Activated CD4-positive, alpha-beta T cell treated with anti-CD3 and anti-CD28 coated beads for 48 hours (primary cell): ENCODE measurements around the gene PCBP2.

Experiments used
- DNase-seq: peaks from one replicate; pipeline ENCODE4 v3.0.0-alpha.2; 2020

The PCBP2 gene

DNA sequence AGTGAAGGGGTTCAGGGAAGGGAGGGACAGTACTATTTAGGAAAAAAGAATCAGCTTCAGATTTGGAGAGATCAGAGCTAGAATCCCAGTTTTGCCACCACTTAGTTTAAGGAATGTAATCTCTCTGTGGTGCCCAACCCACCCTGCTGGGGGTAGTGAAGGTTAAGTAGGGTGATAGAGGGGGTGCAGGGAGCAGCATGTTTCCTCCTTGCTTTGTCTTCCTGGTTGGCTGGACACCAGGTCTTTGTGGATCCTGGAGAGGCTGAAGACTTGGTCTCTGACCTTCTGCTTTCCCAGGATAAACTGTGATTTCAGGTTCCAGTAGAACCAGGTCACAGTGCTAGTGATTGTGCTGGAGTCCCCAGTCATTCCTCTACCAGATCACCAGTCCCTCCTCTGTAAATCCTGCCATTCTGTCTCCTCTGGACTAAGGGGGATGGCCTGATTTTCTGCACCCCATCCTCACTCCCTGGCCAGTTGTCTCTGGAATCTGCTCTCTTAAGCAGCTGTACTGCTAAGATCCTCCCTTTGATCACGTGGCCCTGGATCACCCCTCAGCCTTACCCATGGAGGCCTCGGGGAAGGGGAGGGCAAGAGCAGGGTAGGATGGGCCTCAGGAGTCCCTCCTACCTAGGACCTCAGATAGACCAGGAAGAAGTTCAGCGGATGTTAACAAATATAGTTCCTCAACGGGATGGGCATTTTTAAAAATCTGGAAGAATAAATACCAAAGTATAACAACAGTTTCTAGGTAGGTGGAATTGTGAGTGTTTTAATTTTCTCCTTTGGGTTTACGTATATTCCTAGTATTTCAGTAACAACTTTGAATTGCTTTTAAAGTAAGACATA, 44.2 kb downstream of the PCBP2 start:
- DNase-seq, result no peak

DNA sequence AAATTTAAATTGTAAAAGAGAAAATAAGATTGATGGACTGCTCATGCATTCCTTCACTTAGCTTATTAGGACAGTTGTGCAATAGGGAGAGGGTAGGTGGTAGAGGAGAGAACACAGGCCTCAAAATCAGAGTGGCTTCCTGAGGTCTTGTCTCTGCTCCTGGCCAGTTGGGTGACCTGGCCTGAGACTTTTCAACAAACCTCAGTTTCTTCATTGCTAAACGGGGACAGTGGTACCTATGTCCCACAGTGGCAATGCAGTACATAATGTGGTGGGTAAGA, 44.8 kb downstream of the PCBP2 start:
- no peak for DNase-seq

DNA sequence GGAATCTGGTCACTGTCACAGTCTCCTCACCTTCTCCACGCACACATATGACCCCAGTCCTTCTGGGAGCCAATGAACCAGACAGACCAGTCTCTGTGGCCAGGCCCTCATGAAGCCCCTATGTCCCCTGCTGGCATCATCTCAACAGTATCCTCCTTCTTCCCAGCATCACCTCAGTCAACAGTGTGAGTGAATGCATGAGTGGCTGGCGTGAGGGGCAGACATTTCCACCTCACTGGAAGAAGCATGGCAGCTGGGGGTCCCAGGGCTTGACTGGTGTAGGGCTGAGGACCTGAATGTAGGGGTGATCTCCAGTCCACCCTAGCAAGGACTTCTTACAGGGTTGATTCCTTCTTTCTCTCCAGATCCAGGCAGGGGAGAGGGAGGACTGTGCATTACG, 45.6 kb downstream of the PCBP2 start:
- no peak for DNase-seq

DNA sequence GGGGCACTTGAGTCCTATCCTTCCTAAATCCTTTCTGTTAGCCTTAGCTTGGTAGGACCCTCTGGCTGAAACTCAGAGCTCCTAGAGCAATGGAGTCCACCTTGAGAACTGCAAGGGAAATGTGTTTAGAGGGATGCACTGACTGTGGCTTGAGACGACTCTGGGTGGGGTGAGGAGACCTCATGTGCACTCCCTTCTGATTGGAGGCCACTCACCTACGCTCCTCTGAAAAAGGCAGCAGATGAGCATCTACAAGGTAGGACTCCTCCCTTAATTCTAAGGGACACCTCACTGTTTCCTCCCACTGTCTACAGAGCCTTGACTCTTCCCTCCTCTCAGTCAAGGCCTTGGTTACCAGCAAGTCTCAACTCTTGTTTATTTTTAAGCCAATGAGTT, 46.3 kb downstream of the PCBP2 start:
- no peak for DNase-seq

DNA sequence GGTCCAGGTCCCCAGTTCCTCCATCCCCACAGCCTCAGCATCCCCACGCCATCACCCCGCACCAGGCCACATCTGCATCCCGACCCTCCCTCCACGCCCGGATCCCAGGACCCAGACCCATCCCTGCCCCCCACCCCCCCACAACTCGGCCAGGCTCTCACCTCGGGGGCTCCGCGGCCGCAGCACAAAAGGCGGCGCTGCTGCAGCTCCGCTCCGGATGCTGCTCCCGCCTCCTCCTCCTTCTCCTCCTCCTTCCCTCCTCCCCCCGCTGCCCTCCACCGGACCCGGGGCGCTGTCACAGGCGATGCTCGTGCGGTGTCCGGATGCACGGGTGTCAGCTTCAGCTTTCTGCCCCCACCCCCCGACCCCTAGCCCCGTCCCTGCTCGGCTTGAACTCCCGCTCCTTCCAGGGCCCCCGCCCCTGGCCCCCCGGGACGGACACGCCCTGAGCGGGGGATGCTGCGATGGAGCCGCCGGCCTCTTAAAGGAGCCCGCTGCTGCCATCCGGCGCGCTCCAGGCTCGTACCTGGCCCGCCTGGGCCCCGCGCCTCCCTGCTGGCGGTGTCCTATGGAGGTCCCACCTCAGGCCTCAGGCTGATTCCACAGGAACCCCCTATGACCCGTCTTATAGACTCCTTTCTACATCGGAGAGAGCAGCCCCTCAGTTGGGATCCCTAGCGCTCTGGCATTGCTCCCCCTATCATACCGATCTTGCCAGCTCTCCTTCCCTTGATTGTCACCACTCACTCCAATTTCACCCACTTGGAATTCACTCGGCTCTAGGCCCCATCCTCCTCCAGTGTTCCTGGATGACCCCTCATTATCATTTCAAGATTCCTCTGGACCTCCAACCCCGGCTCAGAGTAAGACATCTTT, 47.6 kb downstream of the PCBP2 start, which contains the start of gene MAP3K12:
MAP3K12 (minus strand) TSS at position 193 of the 876 bp plus-strand sequence. CDS start 12,067 bp downstream, outside the sequence.
- DNase-seq, result peak; percentile 72

DNA sequence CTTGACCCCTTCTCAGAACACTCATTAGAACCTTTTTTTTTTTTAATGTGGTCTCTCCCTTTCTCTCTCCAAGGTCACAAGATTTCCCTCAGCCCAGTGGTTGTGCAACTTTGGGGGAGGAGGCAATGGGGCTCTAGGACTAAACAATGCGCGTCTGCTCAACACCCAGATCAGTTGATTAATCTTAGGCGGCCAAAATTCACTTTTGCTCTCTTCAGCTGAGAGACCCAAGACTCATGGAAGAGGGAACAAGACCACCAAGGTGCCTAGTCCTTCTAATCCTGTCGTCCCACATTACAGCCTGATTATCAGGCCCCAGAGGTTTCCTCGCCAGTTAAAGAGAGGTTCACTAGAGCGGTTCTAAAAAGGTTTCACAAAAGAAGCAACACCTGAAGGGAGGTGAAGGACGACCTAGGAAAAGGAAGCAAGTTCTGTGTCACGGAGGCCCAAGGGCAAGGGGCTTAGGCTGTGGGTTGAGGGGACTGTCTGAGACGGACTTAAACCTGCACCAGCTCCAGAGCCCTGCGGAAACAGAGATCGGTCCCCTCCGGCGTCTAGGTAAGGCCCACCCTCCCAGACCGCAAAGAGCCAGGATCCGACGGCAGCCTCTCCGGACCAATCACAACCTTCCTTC, 48.4 kb downstream of the PCBP2 start:
- no peak for DNase-seq

DNA sequence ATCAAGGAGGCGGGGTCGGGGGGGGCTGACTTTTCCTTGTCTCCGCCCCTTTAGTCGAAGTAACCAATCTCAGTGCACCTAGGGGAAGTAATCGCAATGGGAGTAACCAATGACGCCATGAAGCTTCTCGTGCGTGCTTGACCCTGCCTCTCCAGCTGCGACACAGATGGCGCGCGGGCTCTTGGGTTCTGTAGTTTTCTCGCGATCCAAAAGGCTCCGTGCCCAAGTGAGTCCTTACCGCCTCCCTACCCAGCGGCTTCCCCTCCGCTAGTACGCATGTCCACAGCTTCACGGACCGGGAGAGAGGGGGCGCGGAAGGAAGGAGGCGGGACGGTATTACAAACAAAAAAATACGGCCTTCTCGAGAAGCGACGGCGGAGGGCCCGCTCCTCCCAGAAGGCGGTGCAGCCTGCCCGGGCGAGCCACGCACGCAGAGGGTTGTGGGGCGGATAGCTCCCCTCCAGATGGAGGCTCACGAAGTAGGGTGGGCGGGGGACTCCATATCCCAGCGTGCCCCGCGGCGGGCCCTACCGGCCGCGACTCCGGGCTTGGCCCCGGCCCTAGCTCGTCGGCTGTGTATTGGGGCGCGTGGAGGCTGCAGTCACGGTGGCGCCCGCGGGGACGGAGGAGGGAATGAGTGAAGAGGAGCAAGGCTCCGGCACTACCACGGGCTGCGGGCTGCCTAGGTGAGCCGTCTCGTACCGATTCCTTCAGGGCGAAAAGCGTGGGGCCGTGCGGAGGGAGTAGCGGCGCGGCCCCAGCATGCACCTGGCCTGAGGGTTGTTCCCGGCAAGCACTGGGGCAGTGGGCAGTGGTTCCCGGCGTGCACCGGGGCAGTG, 49.1 kb downstream of the PCBP2 start, which contains the start of gene TARBP2:
TARBP2 (plus strand) TSS at position 508 of the 839 bp plus-strand sequence; CDS start at position 634, 126 bp downstream.
- DNase-seq, result peak; percentile 98

DNA sequence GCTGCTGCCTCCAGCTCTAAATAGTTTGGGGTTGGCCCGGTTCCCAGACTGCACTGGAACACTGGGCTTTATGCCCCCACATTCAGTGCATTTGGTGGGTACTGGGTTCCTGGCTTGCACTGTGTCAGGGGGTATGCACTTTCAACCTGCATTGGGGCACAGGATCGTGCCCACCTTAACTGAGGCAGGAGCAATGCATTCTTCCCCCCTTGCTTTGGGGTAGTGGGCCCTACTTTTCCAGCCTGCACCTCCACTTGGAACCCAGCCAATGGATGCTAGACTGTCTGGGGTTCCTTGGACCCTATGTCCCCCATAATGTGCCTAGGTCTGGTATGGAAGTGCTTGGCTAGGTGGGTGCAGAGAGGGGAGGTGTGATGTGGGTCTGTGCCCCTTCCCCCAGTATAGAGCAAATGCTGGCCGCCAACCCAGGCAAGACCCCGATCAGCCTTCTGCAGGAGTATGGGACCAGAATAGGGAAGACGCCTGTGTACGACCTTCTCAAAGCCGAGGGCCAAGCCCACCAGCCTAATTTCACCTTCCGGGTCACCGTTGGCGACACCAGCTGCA, 49.8 kb downstream of the PCBP2 start:
- no peak for DNase-seq

DNA sequence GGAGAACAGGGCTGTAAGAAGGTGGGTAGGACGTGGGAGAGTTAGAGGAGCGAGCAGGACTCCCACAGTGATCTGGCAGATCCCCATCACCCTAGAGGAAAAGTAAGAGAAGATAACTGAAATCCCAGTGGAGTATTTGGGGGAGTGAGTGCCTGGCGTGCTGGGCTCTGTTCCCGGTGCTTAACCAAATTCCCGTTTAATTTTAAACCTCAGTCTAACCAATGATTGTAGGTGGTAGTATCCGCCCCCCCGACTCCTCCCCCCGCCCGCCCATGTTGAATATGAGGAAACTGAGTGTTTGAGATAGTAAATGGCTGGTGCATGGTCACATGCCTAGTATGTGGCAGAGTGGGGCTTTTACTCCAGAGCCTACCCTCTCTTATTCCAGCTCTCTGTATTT, 50.4 kb downstream of the PCBP2 start:
- no peak for DNase-seq

DNA sequence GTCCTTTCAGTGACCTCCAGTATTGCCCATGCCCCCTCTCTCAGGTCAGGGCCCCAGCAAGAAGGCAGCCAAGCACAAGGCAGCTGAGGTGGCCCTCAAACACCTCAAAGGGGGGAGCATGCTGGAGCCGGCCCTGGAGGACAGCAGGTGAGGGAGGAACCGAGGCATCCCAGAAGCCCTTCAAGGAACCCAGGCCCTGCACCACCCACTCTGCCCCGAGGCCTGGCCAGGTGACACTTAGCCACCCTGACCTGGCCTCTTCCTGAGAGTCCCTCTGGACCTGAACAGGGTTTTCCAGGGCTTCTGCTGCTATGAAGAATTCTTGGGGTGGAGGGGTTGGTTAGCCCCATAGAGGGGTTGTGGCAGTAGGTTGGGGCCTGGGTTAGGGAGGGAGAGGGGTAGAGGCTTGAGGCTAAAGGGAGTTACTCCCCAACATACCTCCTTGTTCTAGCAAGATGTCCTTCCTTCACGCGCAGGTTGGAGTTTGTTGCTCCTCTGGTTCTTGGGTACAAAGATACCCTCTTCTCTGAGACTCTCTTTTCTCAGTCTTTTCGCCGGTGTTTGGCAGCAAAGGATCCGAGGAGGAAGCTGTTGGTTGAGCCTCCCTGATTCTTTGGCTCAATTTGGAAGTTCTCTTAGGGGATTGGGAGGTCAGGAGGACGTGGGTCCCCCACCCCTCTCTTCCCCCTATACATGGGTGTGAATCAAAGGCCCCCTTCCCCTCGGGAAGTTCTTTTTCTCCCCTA, 51.3 kb downstream of the PCBP2 start:
- no peak for DNase-seq

DNA sequence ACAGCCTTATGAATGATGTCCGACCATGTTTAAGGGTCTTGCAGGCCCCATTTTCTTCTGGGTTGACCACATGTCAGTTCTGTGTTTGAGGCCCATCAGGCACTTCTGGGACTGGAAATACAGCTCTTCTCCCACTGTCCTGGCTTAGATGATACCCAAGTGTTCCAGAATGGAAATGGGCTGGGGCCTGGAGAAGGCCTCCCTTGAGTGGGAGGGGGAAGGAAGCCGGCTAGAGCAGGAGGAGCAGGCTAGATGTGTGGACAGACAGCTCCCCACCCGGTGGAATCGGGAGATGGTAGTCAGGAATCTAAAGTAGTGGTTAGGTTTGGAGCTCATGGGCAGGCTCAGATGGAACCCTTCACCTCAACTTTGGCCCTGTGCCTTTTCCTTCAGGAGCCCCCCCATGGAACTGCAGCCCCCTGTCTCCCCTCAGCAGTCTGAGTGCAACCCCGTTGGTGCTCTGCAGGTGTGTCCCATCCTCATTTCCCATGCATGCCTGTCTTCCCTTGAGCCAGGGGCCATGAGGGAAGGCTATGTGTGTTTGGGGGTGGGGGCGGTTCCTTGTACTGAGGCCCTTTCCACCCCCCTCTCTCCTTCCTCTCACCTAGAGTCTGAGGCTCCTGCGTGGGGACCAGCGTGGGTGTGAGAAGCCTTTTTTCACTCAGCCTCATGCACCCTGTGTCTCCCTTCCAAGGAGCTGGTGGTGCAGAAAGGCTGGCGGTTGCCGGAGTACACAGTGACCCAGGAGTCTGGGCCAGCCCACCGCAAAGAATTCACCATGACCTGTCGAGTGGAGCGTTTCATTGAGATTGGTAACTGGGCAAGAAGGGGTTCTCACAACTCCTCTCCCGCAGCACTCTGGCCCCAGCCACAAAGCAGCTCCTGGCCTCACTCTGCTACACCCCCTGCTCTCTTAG, 52.4 kb downstream of the PCBP2 start:
- no peak for DNase-seq

DNA sequence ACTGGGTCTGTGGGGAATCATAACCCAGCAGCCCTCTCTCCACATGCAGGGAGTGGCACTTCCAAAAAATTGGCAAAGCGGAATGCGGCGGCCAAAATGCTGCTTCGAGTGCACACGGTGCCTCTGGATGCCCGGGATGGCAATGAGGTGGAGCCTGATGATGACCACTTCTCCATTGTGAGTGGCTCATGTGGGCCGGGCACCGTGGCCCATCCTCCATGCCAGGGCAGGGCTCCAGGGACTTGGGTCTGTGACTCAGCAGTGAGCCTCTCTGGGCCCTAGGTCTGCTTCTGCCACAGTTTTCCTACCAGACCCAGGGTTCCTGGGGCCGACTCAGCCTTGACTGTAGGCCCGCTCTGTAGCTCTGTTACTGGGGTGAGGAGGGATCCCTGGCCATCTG, 53.2 kb downstream of the PCBP2 start:
- DNase-seq, result no peak

DNA sequence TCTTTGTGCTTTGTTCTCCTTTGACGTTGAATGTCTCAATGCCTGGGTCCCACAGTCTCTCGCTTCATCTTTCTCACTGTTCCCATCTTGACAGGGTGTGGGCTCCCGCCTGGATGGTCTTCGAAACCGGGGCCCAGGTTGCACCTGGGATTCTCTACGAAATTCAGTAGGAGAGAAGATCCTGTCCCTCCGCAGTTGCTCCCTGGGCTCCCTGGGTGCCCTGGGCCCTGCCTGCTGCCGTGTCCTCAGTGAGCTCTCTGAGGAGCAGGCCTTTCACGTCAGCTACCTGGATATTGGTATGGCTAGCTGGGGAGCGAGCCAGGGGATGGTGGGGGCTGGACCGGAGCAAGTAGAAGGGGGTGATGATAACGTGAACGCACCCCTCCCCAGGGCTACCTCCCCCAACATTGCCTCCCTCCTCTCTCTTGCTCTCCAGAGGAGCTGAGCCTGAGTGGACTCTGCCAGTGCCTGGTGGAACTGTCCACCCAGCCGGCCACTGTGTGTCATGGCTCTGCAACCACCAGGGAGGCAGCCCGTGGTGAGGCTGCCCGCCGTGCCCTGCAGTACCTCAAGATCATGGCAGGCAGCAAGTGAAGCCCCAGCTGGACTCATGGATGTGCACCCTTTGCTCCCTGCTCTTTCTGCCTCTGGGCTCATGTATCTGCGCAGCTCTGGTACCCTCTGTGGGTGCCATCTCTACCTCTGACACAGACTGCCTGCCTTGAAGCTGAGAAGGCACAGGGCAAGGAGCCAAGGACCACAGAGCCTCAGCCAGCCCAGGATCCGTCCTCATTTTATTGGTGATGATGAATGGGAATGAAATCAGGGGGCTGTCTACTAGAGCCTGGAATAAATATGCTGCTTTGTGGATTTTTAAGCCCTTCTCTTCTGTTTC, 53.9 kb downstream of the PCBP2 start:
- DNase-seq, result no peak

DNA sequence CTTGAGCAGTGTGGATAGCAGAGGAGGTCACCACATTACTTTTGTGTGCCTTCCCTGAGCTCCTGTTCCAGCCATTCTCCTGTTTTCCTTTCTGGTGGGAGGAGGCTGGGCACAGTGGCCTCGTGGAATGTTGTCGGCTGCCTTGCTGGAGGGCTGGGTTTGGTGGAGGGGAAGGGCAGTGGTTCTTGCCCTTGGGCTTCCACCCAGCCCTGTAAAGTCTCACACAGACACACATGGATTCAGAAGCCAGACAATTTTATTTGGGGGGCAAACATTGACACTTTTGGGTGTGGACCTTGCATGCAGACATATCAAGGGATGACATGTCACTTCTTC, 54.5 kb downstream of the PCBP2 start:
- DNase-seq, result no peak

DNA sequence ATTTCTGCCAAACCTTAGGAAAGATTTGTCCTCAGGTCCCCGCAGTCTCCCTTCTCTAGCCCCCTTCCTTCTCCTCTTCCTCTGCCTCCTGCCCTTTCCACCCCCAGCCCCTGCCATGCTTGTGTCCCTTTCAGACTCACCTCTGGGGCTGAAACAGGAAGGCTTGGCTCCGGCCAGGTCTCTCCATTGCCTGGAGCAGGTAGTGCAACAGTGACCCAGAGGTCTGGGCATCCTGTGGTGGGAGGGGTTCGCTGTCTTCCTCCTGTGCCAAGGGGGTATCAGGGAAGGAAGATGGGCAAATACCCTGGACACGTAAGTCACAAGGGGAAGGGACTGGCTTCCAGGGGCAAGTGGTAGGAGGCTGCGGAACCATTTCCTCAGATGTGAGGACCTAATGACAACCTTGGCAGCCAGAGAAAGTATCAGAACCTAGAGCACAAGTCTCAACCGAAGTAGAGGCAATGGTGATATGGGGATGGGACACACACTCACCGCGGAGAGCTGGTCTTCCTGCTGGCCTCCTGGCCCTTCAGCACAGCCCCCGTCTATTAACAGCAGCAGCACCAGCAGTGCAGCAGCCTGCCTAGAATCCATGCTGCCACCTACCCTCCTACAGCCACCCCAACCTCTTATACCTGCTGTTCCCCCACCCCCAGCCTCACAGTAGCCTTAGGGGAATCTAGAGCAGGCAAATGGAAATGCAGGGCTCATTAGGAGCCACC, 55.1 kb downstream of the PCBP2 start, which contains the start of gene NPFF:
NPFF (minus strand) TSS at position 604 of the 722 bp plus-strand sequence; CDS start at position 594, 10 bp downstream.
- no peak for DNase-seq

DNA sequence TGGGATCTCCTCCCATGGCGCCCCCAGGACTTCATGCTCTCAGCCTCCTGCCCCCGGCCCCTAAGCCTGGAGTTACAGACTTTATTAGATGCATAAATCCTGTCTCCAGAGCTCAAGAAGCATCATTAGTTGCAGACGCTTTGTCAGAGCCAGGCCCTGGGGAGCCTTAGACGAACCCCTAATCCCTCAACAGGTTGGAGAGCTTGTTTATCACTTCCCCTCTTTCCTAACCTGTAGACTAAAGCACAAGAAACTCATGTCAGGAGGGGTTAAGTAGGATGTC, 55.6 kb downstream of the PCBP2 start:
- DNase-seq, result no peak

DNA sequence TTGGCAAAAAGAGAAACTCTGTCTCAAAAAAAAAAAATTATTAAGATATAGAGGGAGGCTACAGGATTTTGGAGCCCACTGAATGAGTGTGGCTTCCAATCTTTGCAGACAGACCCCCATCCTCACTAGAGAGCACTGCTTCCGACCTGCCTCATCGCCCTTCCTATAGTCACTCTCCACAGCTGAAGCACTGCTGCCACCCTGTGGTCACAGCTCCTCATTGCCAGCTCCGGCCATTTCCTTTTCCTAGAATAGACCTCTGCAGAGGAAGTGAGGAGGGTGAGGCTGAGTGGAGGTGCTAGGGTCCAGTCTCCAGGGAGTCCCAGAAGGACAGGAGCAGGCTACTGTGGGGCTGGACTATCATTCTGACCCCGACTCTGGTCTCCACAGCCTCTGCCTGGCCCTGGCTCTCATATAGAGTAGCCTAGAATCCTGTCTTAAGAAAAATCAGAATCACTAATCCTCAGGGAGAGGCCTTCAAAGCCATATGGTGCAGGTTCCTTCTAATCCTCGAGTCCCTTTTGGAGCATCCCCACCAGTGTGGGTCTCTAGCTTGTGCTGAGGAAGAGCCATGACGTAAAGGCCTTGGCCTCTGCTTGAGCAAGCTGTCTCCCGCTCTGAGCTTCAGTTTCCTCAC, 56.8 kb downstream of the PCBP2 start:
- peak; percentile 89 for DNase-seq

DNA sequence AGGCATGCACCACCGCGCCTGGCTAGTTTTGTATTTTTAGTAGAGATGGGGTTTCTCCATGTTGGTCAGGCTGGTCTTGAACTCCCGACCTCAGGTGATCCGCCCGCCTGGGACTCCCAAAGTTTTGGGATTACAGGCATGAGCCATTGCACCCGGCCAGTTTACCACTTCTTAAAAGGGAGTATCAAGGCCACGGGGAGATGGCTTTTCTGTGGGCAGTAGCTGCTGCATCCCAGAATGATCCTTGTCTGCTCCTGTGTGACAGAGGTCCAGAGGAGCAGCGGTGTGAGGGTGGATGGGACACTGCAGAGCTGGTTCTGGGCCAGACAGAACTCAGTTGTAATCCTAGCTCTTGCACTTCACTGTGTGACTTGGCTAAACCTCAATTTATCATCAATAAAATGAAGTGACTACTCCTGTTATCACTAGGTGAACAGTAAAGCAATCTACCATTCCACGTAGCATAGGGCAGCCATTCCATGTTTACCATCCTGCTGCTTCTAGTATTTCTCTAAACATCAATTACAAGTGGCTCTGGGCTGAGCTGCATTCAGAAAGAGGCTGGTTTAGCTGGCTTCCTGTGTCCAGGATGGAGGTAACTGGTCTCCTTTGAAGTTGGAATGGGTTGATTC, 58.4 kb downstream of the PCBP2 start:
- no peak for DNase-seq
